PC-3 (cell line): ENCODE results near the gene PRUNE2. TPM values are rescaled to one million over a fixed set of nuclear protein-coding genes. Genes with fewer than 3 reads are reported as not detected.

Experiments used
- ATAC-seq: fragments of 200-7000 bp; cut with Tn5 transposase; 2 replicates; pipeline ENCODE4 v1.9.1; 2020; ENCODE audit warnings: mild to moderate bottlenecking, moderate library complexity
- BruUV-seq: library from RNA; stranded (reverse); fragments of 400-500 nt; replicated peaks from 2 replicates; lab custom pipeline; 2021; lab: Mats Ljungman, UMichigan
- CTCF ChIA-PET: fragments of 300-600 bp; sonication (Branson Sonifier 250); formaldehyde crosslinking; loops from one replicate; lab custom pipeline; 2022; ENCODE audit warnings: antibody characterized with exemption; lab: Charles Lee
- POLR2A ChIA-PET: fragments of 300-600 bp; sonication (Branson Sonifier 250); formaldehyde crosslinking; loops from one replicate; lab custom pipeline; 2022; ENCODE audit warnings: antibody characterized with exemption; ENCODE audit not compliant: unreplicated experiment; lab: Charles Lee
- DNase-seq: peaks from one replicate; pipeline ENCODE4 v3.0.0-alpha.2; 2015
- H2AFZ ChIP-seq: fragments of 300-600 bp; sonication (generic); 2 replicates; pipeline ENCODE4 v1.6.0; 2016; ENCODE audit warnings: antibody characterized with exemption, low read length
- H3F3A ChIP-seq: fragments of 300-600 bp; sonication (generic); one replicate; pipeline ENCODE4 v1.6.0; 2017; ENCODE audit warnings: antibody characterized with exemption, low read length, control low read depth, mild to moderate bottlenecking; ENCODE audit not compliant: unreplicated experiment
- H3K27ac ChIP-seq: fragments of 300-600 bp; sonication (generic); 2 replicates; pipeline ENCODE4 v1.5.1; 2016; ENCODE audit warnings: mild to moderate bottlenecking, low read length
- H3K27me3 ChIP-seq: fragments of 300-600 bp; sonication (generic); 2 replicates; pipeline ENCODE4 v1.6.1; 2016; ENCODE audit warnings: low read length, mixed read lengths
- H3K36me3 ChIP-seq: fragments of 300-600 bp; sonication (generic); 2 replicates; pipeline ENCODE4 v1.6.1; 2016; ENCODE audit warnings: low read depth, mixed run types, low read length, mixed read lengths
- H3K4me1 ChIP-seq: fragments of 300-600 bp; sonication (generic); 2 replicates; pipeline ENCODE4 v1.5.1; 2016; ENCODE audit warnings: low read length; ENCODE audit not compliant: insufficient read depth
- H3K4me2 ChIP-seq: fragments of 300-600 bp; sonication (generic); 2 replicates; pipeline ENCODE4 v1.6.0; 2016; ENCODE audit warnings: low read length
- H3K4me3 ChIP-seq: fragments of 300-600 bp; sonication (generic); 2 replicates; pipeline ENCODE4 v1.5.1; 2016; ENCODE audit warnings: mild to moderate bottlenecking, low read length, mixed read lengths
- H3K79me2 ChIP-seq: fragments of 300-600 bp; sonication (generic); 2 replicates; pipeline ENCODE4 v1.6.1; 2017; ENCODE audit warnings: low read length, mixed read lengths
- H3K9ac ChIP-seq: fragments of 300-600 bp; sonication (generic); 2 replicates; pipeline ENCODE4 v1.6.0; 2016; ENCODE audit warnings: mild to moderate bottlenecking, low read length
- H3K9me2 ChIP-seq: fragments of 300-600 bp; sonication (generic); replicated peaks from 2 replicates; pipeline ENCODE4 v1.6.1; 2016; ENCODE audit warnings: mixed run types, low read length, mixed read lengths
- H3K9me3 ChIP-seq: fragments of 300-600 bp; sonication (generic); 2 replicates; pipeline ENCODE4 v1.6.1; 2016; ENCODE audit warnings: low read length, mixed read lengths
- H4K20me1 ChIP-seq: fragments of 300-600 bp; sonication (generic); 2 replicates; pipeline ENCODE4 v1.6.1; 2016; ENCODE audit warnings: low read length, mixed read lengths
- CTCF ChIP-seq: fragments of 300-600 bp; sonication (generic); conservative IDR thresholded peaks from 2 replicates; pipeline ENCODE4 v1.5.1; 2017; ENCODE audit warnings: antibody characterized with exemption, low read depth, mild to moderate bottlenecking, low read length
- EZH2 ChIP-seq: fragments of 300-600 bp; sonication (generic); IDR thresholded peaks from one replicate; pipeline ENCODE4 v1.6.1; 2017; ENCODE audit warnings: antibody characterized with exemption, mild to moderate bottlenecking, low read length; ENCODE audit not compliant: unreplicated experiment
- EZH2phosphoT487 ChIP-seq: fragments of 300-600 bp; sonication (generic); IDR thresholded peaks from 2 replicates; pipeline ENCODE4 v1.6.1; 2018; ENCODE audit warnings: mild to moderate bottlenecking, antibody characterized with exemption, low read length, borderline replicate concordance
- intact Hi-C: fragments of 100-400 bp; cut with micrococcal nuclease; formaldehyde crosslinking; loops from 2 replicates; pipeline ENCODE4 v1.9.0; 2023
- total RNA-seq: library from RNA; depleted of rRNA; stranded (reverse); fragments of >200 nt; gene quantifications from 2 replicates; pipeline ENCODE4 v1.2.3, GENCODE V29; 2014

The PRUNE2 gene
- total RNA-seq, 1 experiment from 2014 or later: not detected

- peaks cover 23% of the 10 kb centered on the region for H3K27me3 ChIP-seq
- no peak within 1 kb of the TSS for H3K4me3 ChIP-seq
- no peaks in the 10 kb centered on the region for H4K20me1 ChIP-seq
- intact Hi-C loops: no loop called here
- BruUV-seq: no TSS peak
- no peaks in the 10 kb centered on the region for H3K9me3 ChIP-seq
- TF ChIP-seq EZH2phosphoT487: no peak
- no peak for TF ChIP-seq EZH2
- no peak for TF ChIP-seq CTCF
- no peak within 1 kb of the TSS for H3K4me2 ChIP-seq
- no peak for ATAC-seq
- no peak within 1 kb of the TSS for H3K9ac ChIP-seq
- no peak within 1 kb of the TSS for H3K27ac ChIP-seq
- POLR2A ChIA-PET: no interaction called here
- H3K36me3 ChIP-seq: no peaks in the 10 kb centered on the region; the same call in 1 of the 2 replicates
- H3K79me2 ChIP-seq: no peaks in the 10 kb centered on the region
- no peak for DNase-seq
- no peaks in the 10 kb centered on the region for H3K4me1 ChIP-seq
- no peak within 1 kb of the TSS for H2AFZ ChIP-seq
- no peaks in the 10 kb centered on the region for H3K9me2 ChIP-seq
- no peaks in the 10 kb centered on the region for H3F3A ChIP-seq
- CTCF ChIA-PET: no interaction called here
Observed at GRCh38 chr9:76764138-76764537, 141.8 kb downstream of the PRUNE2 start, which contains the start of gene PCA3. PCA3 (plus strand) TSS chr9:76764438.

- H3K79me2 ChIP-seq: no peaks in the 10 kb centered on the region
- H3F3A ChIP-seq: no peaks in the 10 kb centered on the region
- peaks cover 7% of the 10 kb centered on the region; the same call in 1 of the 2 replicates for H3K27me3 ChIP-seq
- H3K4me1 ChIP-seq: no peaks in the 10 kb centered on the region
- ChIA-PET POLR2A (no interaction called here), CTCF (no interaction called here)
- H3K9ac ChIP-seq: no peak overlapping the region
- H3K9me2 ChIP-seq: no peaks in the 10 kb centered on the region
- H3K4me3 ChIP-seq: no peak overlapping the region
- no peaks in the 10 kb centered on the region for H4K20me1 ChIP-seq
- no peak for TF ChIP-seq EZH2phosphoT487
- TF ChIP-seq CTCF: peak; percentile 58
- TF ChIP-seq EZH2: no peak
- intact Hi-C loops: loop anchor here (2.0 kb wide), 2 partner anchors 225 to 389 kb away; no protein-coding TSS in a partner anchor
- H3K27ac ChIP-seq: no peak overlapping the region
- no peak overlapping the region for H3K4me2 ChIP-seq
- H3K36me3 ChIP-seq: no peaks in the 10 kb centered on the region; the same call in 1 of the 2 replicates
- BruUV-seq: no TSS peak
- no peak overlapping the region for H2AFZ ChIP-seq
- ATAC-seq (no peak), DNase-seq (peak; percentile 19)
- H3K9me3 ChIP-seq: no peaks in the 10 kb centered on the region
Observed at GRCh38 chr9:76761448-76761847, 144.5 kb downstream of the PRUNE2 start.

GRCh38 chr9:76759732-76760131 is 146.2 kb downstream of the PRUNE2 start:
- Histone ChIP-seq H3K36me3 (no peaks in the 10 kb centered on the region; the same call in 1 of the 2 replicates), H3K4me3 (no peak overlapping the region), H2AFZ (no peak overlapping the region), H3K9me3 (no peaks in the 10 kb centered on the region), H3K4me2 (no peak overlapping the region), H3K27me3 (peaks cover 6% of the 10 kb centered on the region; the same call in 1 of the 2 replicates), H4K20me1 (no peaks in the 10 kb centered on the region), H3K79me2 (no peaks in the 10 kb centered on the region), H3F3A (no peaks in the 10 kb centered on the region), H3K4me1 (no peaks in the 10 kb centered on the region), H3K27ac (no peak overlapping the region), H3K9me2 (no peaks in the 10 kb centered on the region), H3K9ac (no peak overlapping the region)
- ChIA-PET POLR2A (no interaction called here), CTCF (no interaction called here)
- ATAC-seq: no peak
- no peak for TF ChIP-seq EZH2phosphoT487
- no peak for TF ChIP-seq CTCF
- TF ChIP-seq EZH2: no peak
- intact Hi-C loops: loop anchor here (2.0 kb wide), 2 partner anchors 227 to 391 kb away; no protein-coding TSS in a partner anchor
- no TSS peak for BruUV-seq
- no peak for DNase-seq
